ENCODE data around the gene SLC25A29.
"Not testable (repeated sequence)": the region's sequence is repeated elsewhere in the genome, so short reads cannot be mapped to it uniquely, and the experiment has no call there.

The SLC25A29 gene

DNA sequence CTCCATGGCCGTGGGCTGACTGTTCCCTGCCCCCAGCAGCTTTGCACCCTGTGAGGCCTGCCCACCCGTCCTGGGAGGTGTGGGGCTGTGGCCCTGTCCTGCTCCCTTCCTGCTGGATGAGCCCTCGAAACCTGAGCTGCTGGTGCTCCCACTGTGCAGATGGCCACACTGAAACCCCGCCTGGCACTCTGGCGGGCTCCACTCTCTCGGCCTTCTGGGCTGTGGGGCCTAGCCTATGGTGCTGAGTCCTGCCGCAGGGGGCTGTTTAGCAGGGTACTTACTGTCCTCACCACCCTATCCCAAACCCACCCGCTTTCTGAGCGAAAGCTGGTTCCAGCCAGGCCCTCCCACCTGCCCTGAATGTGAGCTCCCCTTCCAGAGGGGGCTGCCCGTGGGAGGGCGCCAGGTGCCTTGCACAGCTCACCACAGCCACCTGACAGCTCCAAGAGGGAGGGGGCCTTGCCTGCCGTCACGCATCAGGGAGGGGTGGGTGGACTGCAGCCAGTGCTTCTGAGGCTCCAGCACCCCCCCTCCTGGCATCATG, 24.2 kb upstream of the SLC25A29 start:
- no peak for DNase-seq

- no peak for DNase-seq
Measured at GRCh38 chr14:100330007-100330344, 23.7 kb upstream of the SLC25A29 start.

DNA sequence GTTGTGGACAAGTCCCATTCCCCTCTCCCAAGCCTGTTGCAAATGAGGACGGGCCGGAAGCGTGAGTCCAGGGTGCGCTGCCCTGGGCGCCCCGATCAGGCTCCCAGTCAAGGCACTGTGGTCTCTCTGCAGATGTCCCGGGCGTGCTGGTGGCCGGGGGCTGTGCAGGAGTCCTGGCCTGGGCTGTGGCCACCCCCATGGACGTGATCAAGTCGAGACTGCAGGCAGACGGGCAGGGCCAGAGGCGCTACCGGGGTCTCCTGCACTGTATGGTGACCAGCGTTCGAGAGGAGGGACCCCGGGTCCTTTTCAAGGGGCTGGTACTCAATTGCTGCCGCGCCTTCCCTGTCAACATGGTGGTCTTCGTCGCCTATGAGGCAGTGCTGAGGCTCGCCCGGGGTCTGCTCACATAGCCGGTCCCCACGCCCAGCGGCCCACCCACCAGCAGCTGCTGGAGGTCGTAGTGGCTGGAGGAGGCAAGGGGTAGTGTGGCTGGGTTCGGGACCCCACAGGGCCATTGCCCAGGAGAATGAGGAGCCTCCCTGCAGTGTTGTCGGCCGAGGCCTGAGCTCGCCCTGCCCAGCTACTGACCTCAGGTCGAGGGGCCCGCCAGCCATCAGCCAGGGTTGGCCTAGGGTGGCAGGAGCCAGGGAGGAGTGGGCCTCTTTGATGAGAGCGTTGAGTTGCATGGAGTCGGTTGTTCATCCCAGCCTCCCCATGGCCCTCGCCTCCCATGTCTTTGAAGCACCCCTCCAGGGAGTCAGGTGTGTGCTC, 23.2 kb upstream of the SLC25A29 start:
- no peak for DNase-seq

DNA sequence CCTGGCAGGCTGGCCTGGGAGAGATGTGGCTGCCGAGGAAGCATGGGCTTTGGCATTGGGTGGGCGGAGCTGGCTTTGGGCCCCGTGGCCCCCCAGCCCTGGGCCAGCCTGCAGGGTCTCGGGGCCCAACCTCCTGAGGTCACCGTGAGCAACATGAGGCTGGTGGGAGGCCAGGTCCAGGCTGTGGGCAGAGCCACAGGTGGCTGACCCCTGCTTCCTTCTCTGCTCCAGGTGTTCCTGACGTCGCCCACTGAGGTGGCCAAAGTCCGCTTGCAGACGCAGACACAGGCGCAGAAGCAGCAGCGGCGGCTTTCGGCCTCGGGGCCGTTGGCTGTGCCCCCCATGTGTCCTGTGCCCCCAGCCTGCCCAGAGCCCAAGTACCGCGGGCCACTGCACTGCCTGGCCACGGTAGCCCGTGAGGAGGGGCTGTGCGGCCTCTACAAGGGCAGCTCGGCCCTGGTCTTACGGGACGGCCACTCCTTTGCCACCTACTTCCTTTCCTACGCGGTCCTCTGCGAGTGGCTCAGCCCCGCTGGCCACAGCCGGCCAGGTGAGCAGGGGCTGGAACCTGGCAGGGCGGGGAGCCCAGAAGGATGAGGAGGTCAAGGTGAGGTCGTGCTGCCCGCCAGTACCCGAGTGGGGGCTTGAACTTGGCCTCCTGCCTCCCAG, 22.4 kb upstream of the SLC25A29 start:
- no peak for DNase-seq

DNA sequence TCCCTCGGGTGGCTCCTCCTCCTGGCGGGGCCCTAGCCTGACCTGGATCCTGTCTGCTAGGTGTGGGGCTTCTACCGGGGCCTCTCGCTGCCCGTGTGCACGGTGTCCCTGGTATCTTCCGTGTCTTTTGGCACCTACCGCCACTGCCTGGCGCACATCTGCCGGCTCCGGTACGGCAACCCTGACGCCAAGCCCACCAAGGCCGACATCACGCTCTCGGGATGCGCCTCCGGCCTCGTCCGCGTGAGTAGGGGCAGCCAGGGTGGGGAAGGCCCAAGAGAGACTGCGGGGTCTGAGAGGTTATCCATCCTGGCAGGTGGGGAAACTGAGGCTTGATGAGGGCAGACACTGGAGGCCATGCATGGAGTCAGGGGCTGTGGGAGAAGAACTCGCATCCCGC, 20.9 kb upstream of the SLC25A29 start:
- no peak for DNase-seq

DNA sequence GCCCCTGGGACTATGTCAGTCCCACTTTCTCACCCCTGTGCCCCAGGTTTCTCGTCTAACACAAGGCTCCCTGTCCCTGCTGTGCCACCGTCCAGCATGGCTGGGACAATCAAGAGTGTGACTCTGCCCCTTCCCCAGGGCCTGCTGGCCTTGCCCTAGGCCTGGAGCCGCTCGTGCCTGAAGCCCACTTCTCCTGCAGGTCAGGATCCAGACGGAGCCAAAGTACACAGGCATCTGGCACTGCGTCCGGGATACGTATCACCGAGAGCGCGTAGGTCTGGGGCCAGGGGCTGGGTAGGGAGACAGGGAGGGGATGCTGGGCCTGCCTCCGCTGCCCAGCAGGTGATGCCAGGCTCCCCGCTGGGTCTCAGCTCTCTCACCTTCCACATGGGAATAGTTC, 19.7 kb upstream of the SLC25A29 start:
- no peak for DNase-seq

DNA sequence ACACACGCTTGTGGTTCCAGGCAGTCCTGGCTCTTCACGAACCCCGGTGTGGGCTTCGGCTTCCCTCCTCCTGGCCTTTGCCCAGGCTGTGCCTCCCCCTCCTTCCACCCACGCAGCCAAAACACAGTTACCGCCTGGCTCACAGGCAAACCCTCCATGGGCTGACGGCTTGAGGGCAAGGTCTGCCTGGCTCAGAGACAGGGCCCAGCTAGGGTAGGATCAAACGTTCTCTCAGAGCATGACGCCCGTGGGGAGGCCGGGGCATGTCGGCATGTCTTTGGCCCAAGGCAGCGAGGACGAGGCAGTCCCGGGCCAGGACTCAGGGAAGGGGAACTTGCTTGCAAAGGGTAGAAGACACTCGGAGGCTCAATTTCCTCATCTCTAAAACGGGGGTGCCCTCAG, 19.0 kb upstream of the SLC25A29 start:
- DNase-seq: no peak

GRCh38 chr14:100323942-100324307, 17.7 kb upstream of the SLC25A29 start:
- DNase-seq: no peak

DNA sequence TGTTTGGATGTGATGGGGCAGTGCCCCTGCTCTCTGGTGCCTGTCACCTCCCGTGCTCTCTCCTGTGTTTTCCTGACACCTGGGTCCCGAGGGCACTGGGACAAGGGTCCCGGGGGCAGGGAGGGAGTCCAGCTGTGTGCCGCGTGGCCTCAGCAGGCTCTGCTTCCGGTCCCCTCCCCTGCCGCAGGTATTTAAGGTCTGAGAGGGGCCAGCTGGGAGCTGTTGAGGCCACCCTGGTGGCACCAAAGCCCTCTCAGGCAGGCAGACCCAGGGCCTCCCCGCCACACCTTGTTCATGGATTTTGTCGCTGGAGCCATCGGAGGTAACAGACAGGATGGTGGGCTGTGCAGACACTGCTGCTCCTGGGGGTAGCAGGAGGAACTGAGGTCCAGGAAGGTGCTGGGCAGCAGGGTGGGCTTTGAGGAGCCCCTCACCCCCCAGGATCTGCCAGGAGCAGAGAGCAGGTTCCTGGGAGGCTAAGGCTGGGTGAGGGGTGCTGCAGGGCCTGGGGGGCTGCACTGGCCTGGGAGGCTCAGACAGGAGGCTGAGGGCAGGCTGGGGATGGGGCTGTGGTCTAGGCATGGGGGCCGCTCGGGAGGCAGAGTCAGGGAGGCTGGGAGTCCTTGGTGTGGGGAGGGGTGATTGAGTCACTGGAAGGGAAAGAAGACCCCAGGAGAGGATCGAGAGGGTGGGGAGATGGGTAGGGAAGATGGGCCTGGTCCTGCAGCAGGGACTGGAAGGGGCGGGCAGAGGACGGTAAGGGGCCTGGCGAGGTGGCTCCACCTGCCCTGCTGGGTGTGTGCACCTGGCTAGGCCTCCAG, 17.1 kb upstream of the SLC25A29 start, which contains the start of gene SLC25A47:
Gene SLC25A47 (plus strand): TSS at position 219 of the 821 bp plus-strand sequence. CDS start 76 bp downstream, at position 295.
- DNase-seq: no peak

GRCh38 chr14:100322138-100322957, 16.1 kb upstream of the SLC25A29 start:
- no peak for DNase-seq

- no peak for DNase-seq
Measured at GRCh38 chr14:100321473-100322137, 15.4 kb upstream of the SLC25A29 start.

DNA sequence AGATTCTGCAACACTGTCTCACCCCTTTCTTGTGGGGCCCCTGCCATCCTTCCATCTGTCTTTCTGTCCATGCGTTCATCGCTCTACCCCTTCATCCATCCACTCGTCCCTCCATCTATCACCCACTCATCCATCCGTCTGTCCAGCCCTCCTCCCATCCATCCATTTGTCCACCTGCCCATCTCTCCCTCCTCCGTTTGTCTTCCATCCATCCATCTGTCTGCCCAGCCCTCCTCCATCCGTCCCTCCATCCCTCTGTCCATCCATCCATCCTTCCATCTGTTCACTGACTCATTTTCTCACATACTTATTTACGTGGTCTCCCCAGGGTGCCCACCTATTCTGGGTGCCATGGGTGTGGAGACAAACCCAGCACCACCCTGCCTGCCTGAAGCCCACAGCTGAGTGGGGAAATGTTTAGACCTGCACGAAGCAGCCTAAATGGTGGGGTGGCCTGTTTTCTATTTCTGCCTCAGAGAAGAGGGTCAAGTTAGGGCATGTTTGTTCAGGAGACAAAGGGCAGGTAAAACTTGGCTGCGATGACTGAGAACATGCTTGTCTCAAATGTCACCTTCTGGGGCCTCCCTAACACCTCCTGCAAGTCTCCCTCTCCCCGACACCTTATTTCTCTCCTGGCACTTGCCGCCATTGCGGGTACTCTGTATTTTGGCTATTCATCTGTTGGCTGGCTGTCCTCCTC, 14.1 kb upstream of the SLC25A29 start:
- DNase-seq: no peak

- DNase-seq: peak; percentile 52
Measured at GRCh38 chr14:100317912-100318808, 11.9 kb upstream of the SLC25A29 start.

DNA sequence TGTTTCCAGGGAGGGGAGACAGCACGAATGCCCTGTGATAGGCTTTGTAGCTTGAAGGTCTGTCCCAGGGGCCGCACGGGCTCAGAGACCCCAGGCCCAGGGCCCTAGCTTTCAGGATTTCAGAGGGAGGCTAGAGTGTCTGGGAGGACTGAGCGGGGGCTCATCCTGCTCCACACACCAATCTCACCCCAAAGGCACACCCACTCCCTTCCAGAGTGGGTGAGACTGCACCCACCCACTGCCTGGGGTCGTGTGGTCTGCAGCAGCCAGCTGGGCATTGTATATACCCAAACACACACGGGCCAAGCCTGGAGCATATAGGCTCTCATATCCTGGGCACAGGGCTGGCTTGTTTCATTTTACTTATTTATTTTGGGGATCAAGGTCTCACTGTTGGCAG, 11.1 kb upstream of the SLC25A29 start:
- no peak for DNase-seq

GRCh38 chr14:100314724-100315123, 8.5 kb upstream of the SLC25A29 start:
- DNase-seq: no peak

DNA sequence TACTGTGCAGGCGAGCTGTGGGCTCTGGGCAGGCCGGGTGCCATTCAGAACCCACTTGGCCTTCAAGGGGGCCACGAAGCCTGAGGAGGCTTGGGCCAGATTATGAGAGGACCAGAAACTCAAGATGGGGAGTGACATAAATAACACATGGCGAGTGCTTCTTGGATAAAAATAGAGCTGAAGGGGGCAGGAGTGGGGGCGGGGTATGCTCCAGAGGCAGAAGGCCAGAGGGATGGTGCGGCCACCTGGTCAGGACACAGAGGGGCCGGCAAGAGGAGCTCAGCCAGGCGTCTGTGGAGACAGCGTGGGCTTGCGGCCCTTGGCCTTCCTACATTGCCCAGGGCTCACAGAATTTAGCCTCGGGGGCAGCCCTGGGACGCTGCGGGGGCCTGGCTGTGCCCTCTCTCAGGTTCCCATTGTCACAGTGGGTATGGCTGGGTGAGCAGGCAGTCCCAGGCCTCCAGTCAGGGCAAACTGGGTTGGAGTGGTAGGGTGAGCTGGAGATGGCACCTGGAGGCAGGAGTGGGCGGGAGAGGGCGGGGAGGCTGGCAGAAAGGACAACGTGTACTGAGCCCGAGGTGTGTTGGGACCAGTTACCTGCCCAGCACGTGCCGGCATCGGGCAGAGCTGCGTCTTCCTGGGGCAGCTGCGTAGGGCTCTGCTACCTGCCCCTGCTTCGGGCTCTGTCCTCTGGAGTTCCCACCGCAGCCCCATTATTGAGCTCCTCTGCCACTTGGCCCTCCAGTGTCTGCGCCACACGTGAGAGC, 7.4 kb upstream of the SLC25A29 start:
- DNase-seq: no peak

- DNase-seq: no peak
Measured at GRCh38 chr14:100312877-100313400, 6.7 kb upstream of the SLC25A29 start.

- DNase-seq: not testable (repeated sequence)
Measured at GRCh38 chr14:100312110-100312876, 6.0 kb upstream of the SLC25A29 start.

Data from fibroblast of upper back skin (primary cell).